Measurements from ENCODE around the gene TNFAIP8.

TNFAIP8 gene

GRCh38 chr5:119373449-119373858, 17.6 kb downstream of the TNFAIP8 start:
- Histone ChIP-seq H3K79me2 (ENCODE audit: control insufficient read depth, low read length) (peaks cover 5% of the 10 kb centered on the region), H4K20me1 (ENCODE audit: control insufficient read depth, insufficient read depth, low read depth, low read length) (no peaks in the 10 kb centered on the region), H3K27ac (ENCODE audit: low read depth, low read length) (no peak overlapping the region), H3F3A (ENCODE audit: control insufficient read depth, insufficient read depth) (no peaks in the 10 kb centered on the region), H3K9me2 (replicated peaks; ENCODE audit: control insufficient read depth, low read length) (no peaks in the 10 kb centered on the region), H3K27me3 (ENCODE audit: control insufficient read depth, low read length) (no peaks in the 10 kb centered on the region), H3K4me3 (ENCODE audit: low read length) (no peak overlapping the region), H3K36me3 (ENCODE audit: control insufficient read depth, low read length) (no peaks in the 10 kb centered on the region), H3K4me2 (ENCODE audit: low read length) (no peak overlapping the region), H3K9me3 (ENCODE audit: control insufficient read depth, insufficient read depth, low read length) (no peaks in the 10 kb centered on the region), H3K4me1 (ENCODE audit: control insufficient read depth, low read length) (peaks cover 4% of the 10 kb centered on the region)
- TF ChIP-seq EZH2phosphoT487 (IDR thresholded peaks at IDR 0.05; ENCODE audit: borderline replicate concordance, low read length) (no peak), CTCF (IDR thresholded peaks at IDR 0.05; ENCODE audit: low read depth, low read length, poor library complexity, severe bottlenecking) (no peak)

- H3K9me2 ChIP-seq (replicated peaks; ENCODE audit: control insufficient read depth, low read length) = no peaks in the 10 kb centered on the region
- no peaks in the 10 kb centered on the region for H3K79me2 ChIP-seq (ENCODE audit: control insufficient read depth, low read length)
- no peak overlapping the region for H3K4me2 ChIP-seq (ENCODE audit: low read length)
- H3F3A ChIP-seq (ENCODE audit: control insufficient read depth, insufficient read depth) = no peaks in the 10 kb centered on the region
- no peaks in the 10 kb centered on the region for H3K27me3 ChIP-seq (ENCODE audit: control insufficient read depth, low read length)
- no peaks in the 10 kb centered on the region for H3K36me3 ChIP-seq (ENCODE audit: control insufficient read depth, low read length)
- no peak overlapping the region for H3K4me3 ChIP-seq (ENCODE audit: low read length)
- TF ChIP-seq CTCF (IDR thresholded peaks at IDR 0.05; ENCODE audit: low read depth, low read length, poor library complexity, severe bottlenecking) (no peak), EZH2phosphoT487 (IDR thresholded peaks at IDR 0.05; ENCODE audit: borderline replicate concordance, low read length) (no peak)
- H3K27ac ChIP-seq (ENCODE audit: low read depth, low read length) = no peak overlapping the region
- no peaks in the 10 kb centered on the region for H3K9me3 ChIP-seq (ENCODE audit: control insufficient read depth, insufficient read depth, low read length)
- H4K20me1 ChIP-seq (ENCODE audit: control insufficient read depth, insufficient read depth, low read depth, low read length) = no peaks in the 10 kb centered on the region
- H3K4me1 ChIP-seq (ENCODE audit: control insufficient read depth, low read length) = no peaks in the 10 kb centered on the region
These were observed 19.1 kb downstream of the TNFAIP8 start for GRCh38 chr5:119374901-119375300.

GRCh38 chr5:119377066-119377465, 21.2 kb downstream of the TNFAIP8 start:
- Histone ChIP-seq H3K9me3 (ENCODE audit: control insufficient read depth, insufficient read depth, low read length) (no peaks in the 10 kb centered on the region), H3K4me1 (ENCODE audit: control insufficient read depth, low read length) (no peaks in the 10 kb centered on the region), H3K27me3 (ENCODE audit: control insufficient read depth, low read length) (no peaks in the 10 kb centered on the region), H3K36me3 (ENCODE audit: control insufficient read depth, low read length) (no peaks in the 10 kb centered on the region), H3K4me3 (ENCODE audit: low read length) (no peak overlapping the region), H3K79me2 (ENCODE audit: control insufficient read depth, low read length) (no peaks in the 10 kb centered on the region), H3F3A (ENCODE audit: control insufficient read depth, insufficient read depth) (no peaks in the 10 kb centered on the region), H4K20me1 (ENCODE audit: control insufficient read depth, insufficient read depth, low read depth, low read length) (no peaks in the 10 kb centered on the region), H3K27ac (ENCODE audit: low read depth, low read length) (no peak overlapping the region), H3K9me2 (replicated peaks; ENCODE audit: control insufficient read depth, low read length) (no peaks in the 10 kb centered on the region), H3K4me2 (ENCODE audit: low read length) (no peak overlapping the region)
- TF ChIP-seq EZH2phosphoT487 (IDR thresholded peaks at IDR 0.05; ENCODE audit: borderline replicate concordance, low read length) (no peak), CTCF (IDR thresholded peaks at IDR 0.05; ENCODE audit: low read depth, low read length, poor library complexity, severe bottlenecking) (no peak)

Measured in DOHH2 (cell line).